ENCODE results near the gene CHCHD5.

The CHCHD5 gene

GRCh38 chr2:112540906-112541305 is 43.5 kb upstream of the CHCHD5 start:
- Histone ChIP-seq H3K79me1 (ENCODE audit: low read length) (peaks cover 4% of the 10 kb centered on the region), H3K36me3 (ENCODE audit: control insufficient read depth in 1 of 2, insufficient read depth in 2 of 2, low read length in 2 of 2) (no peaks in the 10 kb centered on the region), H3K9me3 (ENCODE audit: insufficient read depth, low read depth, low read length) (no peaks in the 10 kb centered on the region), H3K4me3 (ENCODE audit: low read depth, low read length) (no peak overlapping the region), H3K79me2 (ENCODE audit: control insufficient read depth, insufficient read depth, low read length, poor library complexity) (no peaks in the 10 kb centered on the region), H3K4ac (ENCODE audit: low read depth, low read length) (no peak overlapping the region), H2BK120ac (ENCODE audit: insufficient read depth, low read length, poor library complexity) (no peak overlapping the region), H3K14ac (ENCODE audit: low read length) (no peak overlapping the region), H2AFZ (ENCODE audit: insufficient read depth, low read length, poor library complexity) (no peak overlapping the region), H4K91ac (ENCODE audit: low read depth, low read length) (no peak overlapping the region), H3K9ac (ENCODE audit: low read length) (no peak overlapping the region), H2AK5ac (ENCODE audit: low read length) (no peak overlapping the region), H3K18ac (ENCODE audit: low read length) (no peak overlapping the region), H4K12ac (ENCODE audit: low read depth, low read length) (no peak overlapping the region), H3K27ac (ENCODE audit: low read depth, low read length) (no peak overlapping the region), H3K4me1 (ENCODE audit: control insufficient read depth in 1 of 2, insufficient read depth in 2 of 2, low read length in 2 of 2) (peaks cover 2 to 4% of the 10 kb centered on the region in 2 experiments), H4K8ac (ENCODE audit: low read depth, low read length) (peak overlapping the region; percentile 90), H3K23ac (ENCODE audit: low read length) (no peak overlapping the region), H3K4me2 (ENCODE audit: low read length) (no peak overlapping the region), H2BK5ac (ENCODE audit: low read depth, low read length, poor library complexity) (no peak overlapping the region), H2BK12ac (ENCODE audit: low read length) (no peak overlapping the region), H3K27me3 (ENCODE audit: insufficient read depth, low read length) (no peaks in the 10 kb centered on the region)
- no peak for DNase-seq
- WGBS (ENCODE audit: extremely low coverage, insufficient coverage, insufficient read length): no CpG with 5 or more reads among the region's 2 CpGs

- no peak overlapping the region for H2BK120ac ChIP-seq (ENCODE audit: insufficient read depth, low read length, poor library complexity)
- H2AK5ac ChIP-seq (ENCODE audit: low read length): no peak overlapping the region
- no peak overlapping the region for H3K14ac ChIP-seq (ENCODE audit: low read length)
Measured at GRCh38 chr2:112541315-112542122, 42.9 kb upstream of the CHCHD5 start.

GRCh38 chr2:112542123-112542983 is 42.1 kb upstream of the CHCHD5 start, which contains the start of gene POLR1B:
POLR1B (plus strand) TSS chr2:112542465; CDS start chr2:112542495, 30 bp downstream.
- Histone ChIP-seq H3K36me3 (ENCODE audit: control insufficient read depth in 1 of 2, insufficient read depth in 2 of 2, low read length in 2 of 2) (peaks cover 0 to 3% of the 10 kb centered on the region in 2 experiments), H3K4me3 (ENCODE audit: low read depth, low read length) (peak within 1 kb of the TSS; percentile 91), H4K12ac (ENCODE audit: low read depth, low read length) (peak within 1 kb of the TSS; percentile 46), H4K8ac (ENCODE audit: low read depth, low read length) (peak within 1 kb of the TSS; percentile 90), H3K27ac (ENCODE audit: low read depth, low read length) (no peak within 1 kb of the TSS), H3K79me1 (ENCODE audit: low read length) (peaks cover 4% of the 10 kb centered on the region), H2AK5ac (ENCODE audit: low read length) (no peak within 1 kb of the TSS), H3K79me2 (ENCODE audit: control insufficient read depth, insufficient read depth, low read length, poor library complexity) (no peaks in the 10 kb centered on the region), H3K27me3 (ENCODE audit: insufficient read depth, low read length) (no peaks in the 10 kb centered on the region), H3K23ac (ENCODE audit: low read length) (no peak within 1 kb of the TSS), H2AFZ (ENCODE audit: insufficient read depth, low read length, poor library complexity) (peak within 1 kb of the TSS; percentile 84), H3K9ac (ENCODE audit: low read length) (peak within 1 kb of the TSS; percentile 75), H4K91ac (ENCODE audit: low read depth, low read length) (peak within 1 kb of the TSS; percentile 73), H2BK5ac (ENCODE audit: low read depth, low read length, poor library complexity) (peak within 1 kb of the TSS; percentile 38), H2BK12ac (ENCODE audit: low read length) (no peak within 1 kb of the TSS), H3K4me2 (ENCODE audit: low read length) (peak within 1 kb of the TSS; percentile 73), H3K14ac (ENCODE audit: low read length) (no peak within 1 kb of the TSS), H3K9me3 (ENCODE audit: insufficient read depth, low read depth, low read length) (no peaks in the 10 kb centered on the region), H3K4ac (ENCODE audit: low read depth, low read length) (no peak within 1 kb of the TSS), H3K18ac (ENCODE audit: low read length) (peak within 1 kb of the TSS; percentile 13), H2BK120ac (ENCODE audit: insufficient read depth, low read length, poor library complexity) (peak within 1 kb of the TSS; percentile 67), H3K4me1 (ENCODE audit: control insufficient read depth in 1 of 2, insufficient read depth in 2 of 2, low read length in 2 of 2) (peaks cover 2 to 4% of the 10 kb centered on the region in 2 experiments)
- DNase-seq: peak; percentile 71 to 81
- no CpG with 5 or more reads among the region's 67 CpGs for WGBS (ENCODE audit: extremely low coverage, insufficient coverage, insufficient read length)

More at GRCh38 chr2:112541315-112542122, 42.9 kb upstream of the CHCHD5 start:
- Histone ChIP-seq H3K27ac (ENCODE audit: low read depth, low read length) (no peak overlapping the region), H3K4ac (ENCODE audit: low read depth, low read length) (no peak overlapping the region), H3K4me2 (ENCODE audit: low read length) (peak overlapping the region; percentile 73), H3K36me3 (ENCODE audit: control insufficient read depth in 1 of 2, insufficient read depth in 2 of 2, low read length in 2 of 2) (no peaks in the 10 kb centered on the region), H4K8ac (ENCODE audit: low read depth, low read length) (peak overlapping the region; percentile 90), H2AFZ (ENCODE audit: insufficient read depth, low read length, poor library complexity) (peak overlapping the region; percentile 84), H3K9ac (ENCODE audit: low read length) (peak overlapping the region; percentile 75), H4K91ac (ENCODE audit: low read depth, low read length) (no peak overlapping the region), H3K9me3 (ENCODE audit: insufficient read depth, low read depth, low read length) (no peaks in the 10 kb centered on the region), H3K23ac (ENCODE audit: low read length) (no peak overlapping the region), H3K79me2 (ENCODE audit: control insufficient read depth, insufficient read depth, low read length, poor library complexity) (no peaks in the 10 kb centered on the region), H3K79me1 (ENCODE audit: low read length) (peaks cover 4% of the 10 kb centered on the region), H3K4me1 (ENCODE audit: control insufficient read depth in 1 of 2, insufficient read depth in 2 of 2, low read length in 2 of 2) (peaks cover 2 to 4% of the 10 kb centered on the region in 2 experiments), H3K4me3 (ENCODE audit: low read depth, low read length) (peak overlapping the region; percentile 91), H2BK12ac (ENCODE audit: low read length) (no peak overlapping the region), H4K12ac (ENCODE audit: low read depth, low read length) (peak overlapping the region; percentile 46), H3K27me3 (ENCODE audit: insufficient read depth, low read length) (no peaks in the 10 kb centered on the region), H2BK5ac (ENCODE audit: low read depth, low read length, poor library complexity) (no peak overlapping the region), H3K18ac (ENCODE audit: low read length) (no peak overlapping the region)
- DNase-seq: peak in 1 of 2 donors; percentile 3
- no CpG with 5 or more reads among the region's 34 CpGs for WGBS (ENCODE audit: extremely low coverage, insufficient coverage, insufficient read length)

GRCh38 chr2:112542984-112543661 is 41.3 kb upstream of the CHCHD5 start:
- no peak overlapping the region for H3K4ac ChIP-seq (ENCODE audit: low read depth, low read length)
- H3K4me3 ChIP-seq (ENCODE audit: low read depth, low read length): peak overlapping the region; percentile 91
- no peak overlapping the region for H3K23ac ChIP-seq (ENCODE audit: low read length)
- peak overlapping the region; percentile 44 for H3K9ac ChIP-seq (ENCODE audit: low read length)
- H3K27me3 ChIP-seq (ENCODE audit: insufficient read depth, low read length): no peaks in the 10 kb centered on the region
- no peaks in the 10 kb centered on the region for H3K79me2 ChIP-seq (ENCODE audit: control insufficient read depth, insufficient read depth, low read length, poor library complexity)
- peak overlapping the region; percentile 84 for H2AFZ ChIP-seq (ENCODE audit: insufficient read depth, low read length, poor library complexity)
- peaks cover 0 to 6% of the 10 kb centered on the region in 2 experiments for H3K36me3 ChIP-seq (ENCODE audit: control insufficient read depth in 1 of 2, insufficient read depth in 2 of 2, low read length in 2 of 2)
- peak overlapping the region; percentile 73 for H3K4me2 ChIP-seq (ENCODE audit: low read length)
- H3K14ac ChIP-seq (ENCODE audit: low read length): no peak overlapping the region
- no peak overlapping the region for H3K27ac ChIP-seq (ENCODE audit: low read depth, low read length)
- peaks cover 2 to 4% of the 10 kb centered on the region in 2 experiments for H3K4me1 ChIP-seq (ENCODE audit: control insufficient read depth in 1 of 2, insufficient read depth in 2 of 2, low read length in 2 of 2)
- H2BK12ac ChIP-seq (ENCODE audit: low read length): no peak overlapping the region
- no peak overlapping the region for H4K91ac ChIP-seq (ENCODE audit: low read depth, low read length)
- DNase-seq: peak in 1 of 2 donors; percentile 3
- no CpG with 5 or more reads among the region's 18 CpGs for WGBS (ENCODE audit: extremely low coverage, insufficient coverage, insufficient read length)
- no peak overlapping the region for H2BK120ac ChIP-seq (ENCODE audit: insufficient read depth, low read length, poor library complexity)
- H3K9me3 ChIP-seq (ENCODE audit: insufficient read depth, low read depth, low read length): no peaks in the 10 kb centered on the region
- no peak overlapping the region for H3K18ac ChIP-seq (ENCODE audit: low read length)
- peak overlapping the region; percentile 86 for H4K8ac ChIP-seq (ENCODE audit: low read depth, low read length)
- no peak overlapping the region for H2BK5ac ChIP-seq (ENCODE audit: low read depth, low read length, poor library complexity)
- no peak overlapping the region for H2AK5ac ChIP-seq (ENCODE audit: low read length)
- H4K12ac ChIP-seq (ENCODE audit: low read depth, low read length): peak overlapping the region; percentile 0
- H3K79me1 ChIP-seq (ENCODE audit: low read length): peaks cover 4% of the 10 kb centered on the region
